C4-2B (cell line): ENCODE measurements around the gene TTC39B.

Experiments used
- CTCF ChIP-seq: fragments of 450-650 bp; conservative IDR thresholded peaks from 2 replicates; pipeline ENCODE4 v1.5.1; 2017; ENCODE audit warnings: mild to moderate bottlenecking
- ZFX ChIP-seq: fragments of 450-650 bp; IDR thresholded peaks from 2 replicates; pipeline ENCODE4 v1.6.1; 2017

GRCh38 chr9:15225564-15226126 is 81.4 kb downstream of the TTC39B start:
- TF ChIP-seq CTCF (no peak), ZFX (no peak)
